Fibroblast of mammary gland (primary cell): ENCODE data around the gene PTPRN2.

Experiments used
- DNase-seq: peaks from one replicate; pipeline ENCODE4 v3.0.0-alpha.2; 2010; ENCODE audit warnings: low read depth
- H3K4me3 ChIP-seq: 2 replicates; pipeline ENCODE4 v1.5.1; 2011; ENCODE audit warnings: low read depth, mild to moderate bottlenecking, low read length, moderate library complexity; ENCODE audit not compliant: control insufficient read depth
- CTCF ChIP-seq: conservative IDR thresholded peaks from 2 replicates; pipeline ENCODE4 v1.5.1; 2011; ENCODE audit warnings: low read depth, low read length, inconsistent platforms; ENCODE audit not compliant: control insufficient read depth, insufficient read depth

The PTPRN2 gene

GRCh38 chr7:158572000-158572828, 15.4 kb downstream of the PTPRN2 start:
- no peak for TF ChIP-seq CTCF
- H3K4me3 ChIP-seq = no peak overlapping the region
- DNase-seq = peak; percentile 4

DNA sequence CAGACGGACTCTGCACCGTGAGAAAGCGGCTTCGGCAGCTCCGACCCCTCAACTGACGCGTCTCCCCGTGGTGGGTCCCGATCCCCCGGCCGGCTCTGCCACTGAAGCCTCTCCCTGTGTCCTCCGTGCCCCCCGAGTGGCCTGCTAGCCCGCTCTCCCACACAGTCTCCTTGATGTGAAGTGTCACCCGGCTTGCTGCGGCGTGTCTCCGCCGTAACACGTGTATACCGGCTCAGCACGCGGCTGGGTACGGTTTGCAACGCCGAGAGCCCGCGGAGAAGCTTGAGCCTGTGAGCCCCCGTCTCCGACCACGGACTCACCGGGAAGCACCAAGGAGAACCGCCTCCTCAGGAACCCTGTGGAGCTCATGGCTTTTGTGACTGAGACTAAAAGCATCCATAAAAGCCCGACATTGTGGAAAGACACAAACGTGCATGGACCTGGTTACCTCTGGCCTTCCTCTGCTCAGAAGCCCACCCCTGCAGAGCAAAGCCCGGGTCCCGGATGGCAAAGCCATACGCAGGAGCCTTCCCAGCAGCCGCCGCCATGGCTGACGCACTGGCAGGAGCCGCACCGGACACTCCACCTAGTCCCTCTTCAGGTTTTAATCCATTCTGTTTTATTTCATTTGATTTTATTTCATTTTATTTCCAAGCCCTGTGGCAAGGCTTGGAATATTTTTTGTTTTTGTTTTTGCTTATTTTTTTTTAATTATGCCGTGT, 17.0 kb downstream of the PTPRN2 start:
- no peak overlapping the region for H3K4me3 ChIP-seq
- TF ChIP-seq CTCF = no peak
- no peak for DNase-seq

- TF ChIP-seq CTCF = no peak
- no peak overlapping the region for H3K4me3 ChIP-seq
- DNase-seq = no peak
Measured at GRCh38 chr7:158569858-158570323, 17.7 kb downstream of the PTPRN2 start.

- DNase-seq = no peak
- no peak for TF ChIP-seq CTCF
- no peak overlapping the region for H3K4me3 ChIP-seq
Measured at GRCh38 chr7:158568974-158569857, 18.4 kb downstream of the PTPRN2 start.

DNA sequence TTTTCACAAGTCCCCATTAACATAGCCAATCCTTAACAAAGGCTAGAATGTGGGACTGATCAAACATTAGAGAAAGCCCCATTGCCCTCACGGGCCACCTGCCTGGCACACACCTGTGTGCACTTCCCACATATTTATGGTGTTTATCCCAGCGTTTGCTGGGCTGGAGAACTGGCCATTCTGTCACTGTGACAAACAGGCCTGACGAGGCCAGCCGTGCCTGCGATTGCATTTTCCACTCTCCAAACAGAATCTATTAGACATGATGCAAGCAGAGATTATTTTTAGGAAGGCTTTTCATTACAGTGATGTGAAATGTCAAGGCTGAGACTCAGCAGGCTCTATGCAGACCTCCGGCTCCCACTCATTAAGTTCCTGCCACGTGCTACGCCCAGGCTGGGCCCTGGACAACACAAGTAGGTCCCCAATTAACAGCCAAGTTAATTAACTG, 20.4 kb downstream of the PTPRN2 start:
- H3K4me3 ChIP-seq = no peak overlapping the region
- TF ChIP-seq CTCF = no peak
- no peak for DNase-seq

DNA sequence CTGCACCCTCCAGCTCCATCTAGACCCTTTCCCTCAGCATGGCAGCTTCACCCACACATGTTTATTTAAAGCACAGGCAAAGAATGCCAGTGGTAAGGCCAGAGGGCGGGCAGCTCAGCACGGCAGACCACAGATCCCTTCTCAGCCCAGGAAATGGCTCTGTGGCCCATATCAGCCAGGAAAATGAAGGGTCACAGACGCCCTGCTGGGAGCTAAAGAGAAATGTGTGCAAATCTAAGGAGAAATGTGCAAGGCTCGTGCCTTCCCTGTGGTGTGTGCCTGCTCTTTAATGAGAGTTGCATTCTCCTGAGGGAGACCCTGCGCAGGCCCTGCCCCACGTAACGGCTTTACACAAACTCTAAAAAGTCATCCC, 23.0 kb downstream of the PTPRN2 start:
- no peak for DNase-seq
- no peak overlapping the region for H3K4me3 ChIP-seq
- TF ChIP-seq CTCF = no peak
